Vagina (tissue), 2 donors: ENCODE results near the gene DPYSL4. TPM values are rescaled to one million over a fixed set of nuclear protein-coding genes. Genes with fewer than 3 reads are reported as not detected.

Experiments used
- DNase-seq, 2 donors: peaks; one replicate each; pipeline ENCODE4 v3.0.0-alpha.2; 2017; ENCODE audit errors: extremely low spot score in 2 of 2
- H3K27ac ChIP-seq: fragments of 200-600 bp; sonication (generic); one replicate; pipeline ENCODE4 v1.5.1; 2019
- H3K27me3 ChIP-seq: fragments of 200-600 bp; sonication (generic); one replicate; pipeline ENCODE4 v1.5.1; 2019
- H3K36me3 ChIP-seq, 2 donors: fragments of 200-600 bp; sonication (generic); one replicate each; pipeline ENCODE4 v1.5.1; 2017 to 2019
- H3K4me1 ChIP-seq: fragments of 200-600 bp; sonication (generic); one replicate; pipeline ENCODE4 v1.5.1; 2019
- H3K4me3 ChIP-seq, 2 donors: fragments of 200-600 bp; sonication (generic); 1 replicate in 1 of 2; 2 replicates in 1 of 2; pipeline ENCODE4 v1.5.1; 2016 to 2019
- H3K9me3 ChIP-seq: fragments of 200-600 bp; sonication (generic); one replicate; pipeline ENCODE4 v1.5.1; 2019
- CTCF ChIP-seq, 3 experiments: fragments of 450-650 bp in 2 of 3; fragments of 200-600 bp in 1 of 3; sonication (generic) in 1 of 3; IDR thresholded peaks; one replicate each; pipeline ENCODE4 v1.5.1; 2017 to 2019; ENCODE audit warnings: antibody characterized with exemption in 3 of 3, mild to moderate bottlenecking in 2 of 3, moderate library complexity in 2 of 3
- POLR2A ChIP-seq, 2 donors: fragments of 450-650 bp; IDR thresholded peaks; one replicate each; pipeline ENCODE4 v1.6.1; 2017; ENCODE audit warnings: antibody characterized with exemption in 2 of 2, mild to moderate bottlenecking in 2 of 2, moderate library complexity in 2 of 2
- POLR2AphosphoS5 ChIP-seq, 2 donors: sonication (generic); formaldehyde crosslinking; IDR thresholded peaks; one replicate each; pipeline ENCODE4 v1.9.0; 2017; ENCODE audit warnings: antibody characterized with exemption in 2 of 2, mild to moderate bottlenecking in 2 of 2, low read depth in 1 of 2; ENCODE audit not compliant: insufficient read depth in 1 of 2
- intact Hi-C: fragments of 100-400 bp; cut with DNase I; formaldehyde crosslinking; loops from one replicate; pipeline ENCODE4 v1.15.1; 2023
- total RNA-seq: library from RNA; depleted of rRNA; stranded (reverse); fragments of >200 nt; gene quantifications from one replicate; pipeline ENCODE4 v1.2.3, GENCODE V29; 2016

DPYSL4 gene
- total RNA-seq, 1 donor from 2014 or later, result 0.49 TPM

- Histone ChIP-seq H3K36me3 (no peaks in the 10 kb centered on the region), H3K4me1 (peaks cover 5% of the 10 kb centered on the region), H3K27me3 (no peaks in the 10 kb centered on the region), H3K9me3 (no peaks in the 10 kb centered on the region), H3K4me3 (no peak overlapping the region), H3K27ac (no peak overlapping the region)
- TF ChIP-seq CTCF (IDR thresholded peaks at IDR 0.05), result no peak
- no peak for TF ChIP-seq POLR2A (IDR thresholded peaks at IDR 0.05)
- no peak for TF ChIP-seq POLR2AphosphoS5 (IDR thresholded peaks at IDR 0.05; ENCODE audit: insufficient read depth in 1 of 2, low read depth in 1 of 2)
- intact Hi-C loops, result loop anchor here (5.0 kb wide), 2 partner anchors 128 to 233 kb away; no protein-coding TSS in a partner anchor
- no peak for DNase-seq
These were observed 37.8 kb downstream of the DPYSL4 start for GRCh38 chr10:132224343-132225072.

- intact Hi-C loops, result no loop called here
- no peak overlapping the region for H3K27ac ChIP-seq
- H3K4me1 ChIP-seq, result peaks cover 5% of the 10 kb centered on the region
- no peak for DNase-seq
- no peaks in the 10 kb centered on the region for H3K9me3 ChIP-seq
- H3K27me3 ChIP-seq, result no peaks in the 10 kb centered on the region
- H3K36me3 ChIP-seq, result no peaks in the 10 kb centered on the region
- H3K4me3 ChIP-seq, result no peak overlapping the region
- no peak for TF ChIP-seq CTCF (IDR thresholded peaks at IDR 0.05)
- TF ChIP-seq POLR2A (IDR thresholded peaks at IDR 0.05), result no peak
- no peak for TF ChIP-seq POLR2AphosphoS5 (IDR thresholded peaks at IDR 0.05; ENCODE audit: insufficient read depth in 1 of 2, low read depth in 1 of 2)
These were observed 38.5 kb downstream of the DPYSL4 start for GRCh38 chr10:132225073-132225848.

- H3K27me3 ChIP-seq, result no peaks in the 10 kb centered on the region
- H3K27ac ChIP-seq, result no peak overlapping the region
- H3K4me1 ChIP-seq, result peaks cover 11% of the 10 kb centered on the region
- no peak overlapping the region for H3K4me3 ChIP-seq
- no peak for DNase-seq
- no peaks in the 10 kb centered on the region for H3K36me3 ChIP-seq
- TF ChIP-seq POLR2A (IDR thresholded peaks at IDR 0.05) (no peak), CTCF (IDR thresholded peaks at IDR 0.05) (no peak), POLR2AphosphoS5 (IDR thresholded peaks at IDR 0.05; ENCODE audit: insufficient read depth in 1 of 2, low read depth in 1 of 2) (no peak)
- H3K9me3 ChIP-seq, result no peaks in the 10 kb centered on the region
- intact Hi-C loops, result no loop called here
These were observed 39.1 kb downstream of the DPYSL4 start for GRCh38 chr10:132225849-132226205.

- H3K27ac ChIP-seq, result no peak overlapping the region
- H3K9me3 ChIP-seq, result no peaks in the 10 kb centered on the region
- TF ChIP-seq CTCF (IDR thresholded peaks at IDR 0.05) (no peak), POLR2AphosphoS5 (IDR thresholded peaks at IDR 0.05; ENCODE audit: insufficient read depth in 1 of 2, low read depth in 1 of 2) (no peak), POLR2A (IDR thresholded peaks at IDR 0.05) (no peak)
- H3K27me3 ChIP-seq, result no peaks in the 10 kb centered on the region
- H3K36me3 ChIP-seq, result no peaks in the 10 kb centered on the region
- DNase-seq, result no peak
- H3K4me3 ChIP-seq, result no peak overlapping the region
- H3K4me1 ChIP-seq, result peaks cover 14% of the 10 kb centered on the region
- intact Hi-C loops, result no loop called here
These were observed 40.0 kb downstream of the DPYSL4 start for GRCh38 chr10:132226586-132227405.
